GM12865 (cell line): ENCODE measurements around the gene LAMA4.

ENCODE experiments used
- DNase-seq: peaks from one replicate; pipeline ENCODE4 v3.0.0; 2010; ENCODE audit warnings: low read depth
- H3K4me3 ChIP-seq: 2 replicates; pipeline ENCODE4 v1.5.1; 2011; ENCODE audit warnings: mild to moderate bottlenecking, low read depth, low read length, control low read depth
- TF ChIP-seq, protein P1 (sequence below): IDR thresholded peaks from 2 replicates; pipeline ENCODE4 v1.5.1; 2011; ENCODE audit warnings: low read length, control low read depth, low read depth, inconsistent platforms; ENCODE audit not compliant: insufficient read depth; ENCODE audit errors: missing control alignments

The LAMA4 gene

DNA sequence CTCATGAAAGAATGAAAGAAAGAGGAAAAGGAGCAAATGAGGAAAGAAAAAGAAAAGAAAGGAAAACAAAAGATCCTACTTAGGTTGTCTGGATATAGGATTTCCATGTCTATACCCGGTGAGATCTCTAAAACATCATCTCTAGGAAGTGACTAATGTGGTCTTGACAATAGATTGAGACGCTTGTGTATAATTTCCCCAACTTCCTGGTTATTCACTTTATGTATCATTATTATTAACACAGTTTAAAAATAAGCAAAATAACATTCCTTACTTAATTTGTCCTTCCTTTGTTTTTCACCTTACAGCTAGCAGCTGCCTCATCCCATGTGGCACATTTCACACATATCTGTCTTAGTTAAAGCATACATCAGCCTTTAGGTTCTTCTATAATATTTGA, 27.0 kb downstream of the LAMA4 start:
- no peak overlapping the region for H3K4me3 ChIP-seq
- DNase-seq, result no peak
- TF ChIP-seq, protein P1, sequence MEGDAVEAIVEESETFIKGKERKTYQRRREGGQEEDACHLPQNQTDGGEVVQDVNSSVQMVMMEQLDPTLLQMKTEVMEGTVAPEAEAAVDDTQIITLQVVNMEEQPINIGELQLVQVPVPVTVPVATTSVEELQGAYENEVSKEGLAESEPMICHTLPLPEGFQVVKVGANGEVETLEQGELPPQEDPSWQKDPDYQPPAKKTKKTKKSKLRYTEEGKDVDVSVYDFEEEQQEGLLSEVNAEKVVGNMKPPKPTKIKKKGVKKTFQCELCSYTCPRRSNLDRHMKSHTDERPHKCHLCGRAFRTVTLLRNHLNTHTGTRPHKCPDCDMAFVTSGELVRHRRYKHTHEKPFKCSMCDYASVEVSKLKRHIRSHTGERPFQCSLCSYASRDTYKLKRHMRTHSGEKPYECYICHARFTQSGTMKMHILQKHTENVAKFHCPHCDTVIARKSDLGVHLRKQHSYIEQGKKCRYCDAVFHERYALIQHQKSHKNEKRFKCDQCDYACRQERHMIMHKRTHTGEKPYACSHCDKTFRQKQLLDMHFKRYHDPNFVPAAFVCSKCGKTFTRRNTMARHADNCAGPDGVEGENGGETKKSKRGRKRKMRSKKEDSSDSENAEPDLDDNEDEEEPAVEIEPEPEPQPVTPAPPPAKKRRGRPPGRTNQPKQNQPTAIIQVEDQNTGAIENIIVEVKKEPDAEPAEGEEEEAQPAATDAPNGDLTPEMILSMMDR, result no peak

DNA sequence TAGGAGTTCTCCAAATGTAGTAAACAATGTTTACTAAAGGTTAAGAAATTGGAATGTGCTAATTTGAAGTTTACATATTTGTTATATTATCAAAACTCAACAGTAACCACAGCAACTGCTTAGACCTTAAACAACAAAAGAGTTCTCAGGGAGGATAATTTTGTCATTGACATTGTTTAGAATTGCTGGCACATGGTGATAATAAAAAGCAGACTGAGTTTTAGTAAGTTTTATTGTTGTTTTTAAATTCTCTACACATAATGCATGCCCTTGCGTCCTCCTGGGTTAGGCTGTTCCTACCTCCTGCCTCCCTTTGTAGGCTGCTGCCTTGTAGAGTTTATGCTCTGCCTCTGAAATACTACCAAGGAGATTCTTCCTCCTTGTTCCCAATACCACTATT, 28.7 kb downstream of the LAMA4 start:
- no peak for DNase-seq
- TF ChIP-seq, protein P1, result no peak
- no peak overlapping the region for H3K4me3 ChIP-seq

DNA sequence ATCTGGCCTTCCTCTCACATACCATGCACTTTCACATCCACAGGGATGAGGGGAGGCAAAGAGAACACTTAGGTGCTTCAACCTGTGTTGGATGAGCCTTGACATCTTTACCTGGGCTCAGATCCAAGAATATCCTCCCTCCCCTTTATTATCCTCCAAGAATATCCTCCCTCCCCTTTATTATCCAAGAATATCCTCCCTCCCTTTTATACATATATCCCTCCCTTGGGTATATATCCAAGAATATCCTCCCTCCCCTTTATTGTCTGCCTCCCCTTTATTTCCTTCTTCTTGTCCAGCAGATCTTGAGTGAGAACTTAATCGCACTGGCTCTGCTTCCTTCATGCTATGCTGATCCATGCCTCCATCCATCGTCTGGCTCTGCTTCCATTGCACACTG, 30.3 kb downstream of the LAMA4 start:
- no peak for DNase-seq
- no peak overlapping the region for H3K4me3 ChIP-seq
- TF ChIP-seq, protein P1, result no peak

DNA sequence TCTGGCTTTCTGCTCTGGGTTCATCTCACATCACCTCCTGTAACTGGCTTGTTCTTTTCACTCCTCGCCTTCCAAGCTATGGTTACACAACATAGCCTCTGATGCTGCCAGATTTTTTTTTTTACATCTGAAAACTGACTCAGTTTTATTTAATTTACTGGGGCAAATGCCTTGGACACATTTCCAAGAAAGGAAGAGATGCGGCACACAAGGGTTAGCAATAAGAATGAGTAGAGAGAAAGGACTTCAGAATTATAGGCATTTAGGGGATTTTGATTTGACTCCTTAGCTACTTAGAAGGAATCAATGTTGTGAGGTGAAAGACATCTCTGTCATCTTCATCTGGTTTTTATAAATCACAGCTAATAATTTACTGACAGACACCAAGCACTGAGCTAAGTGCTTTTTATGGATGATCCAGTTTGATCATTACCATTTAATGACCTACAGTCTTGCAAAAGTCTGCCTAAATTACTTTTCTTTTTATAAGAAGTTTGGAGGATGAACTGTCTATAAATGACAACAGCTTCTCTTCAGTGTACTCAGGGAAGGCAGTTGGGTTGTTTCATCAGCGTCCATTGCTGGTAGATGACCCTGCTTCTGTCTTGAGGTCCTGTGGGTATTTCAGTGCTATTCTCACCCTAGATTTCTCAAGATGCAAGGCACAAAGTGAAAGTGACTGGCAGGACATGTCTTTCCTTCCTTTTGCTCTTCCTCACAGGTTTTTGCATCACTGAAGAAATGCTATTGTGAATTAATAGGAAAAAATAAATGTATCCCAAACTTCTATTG, 31.1 kb downstream of the LAMA4 start:
- TF ChIP-seq, protein P1, result no peak
- no peak for DNase-seq
- no peak overlapping the region for H3K4me3 ChIP-seq

DNA sequence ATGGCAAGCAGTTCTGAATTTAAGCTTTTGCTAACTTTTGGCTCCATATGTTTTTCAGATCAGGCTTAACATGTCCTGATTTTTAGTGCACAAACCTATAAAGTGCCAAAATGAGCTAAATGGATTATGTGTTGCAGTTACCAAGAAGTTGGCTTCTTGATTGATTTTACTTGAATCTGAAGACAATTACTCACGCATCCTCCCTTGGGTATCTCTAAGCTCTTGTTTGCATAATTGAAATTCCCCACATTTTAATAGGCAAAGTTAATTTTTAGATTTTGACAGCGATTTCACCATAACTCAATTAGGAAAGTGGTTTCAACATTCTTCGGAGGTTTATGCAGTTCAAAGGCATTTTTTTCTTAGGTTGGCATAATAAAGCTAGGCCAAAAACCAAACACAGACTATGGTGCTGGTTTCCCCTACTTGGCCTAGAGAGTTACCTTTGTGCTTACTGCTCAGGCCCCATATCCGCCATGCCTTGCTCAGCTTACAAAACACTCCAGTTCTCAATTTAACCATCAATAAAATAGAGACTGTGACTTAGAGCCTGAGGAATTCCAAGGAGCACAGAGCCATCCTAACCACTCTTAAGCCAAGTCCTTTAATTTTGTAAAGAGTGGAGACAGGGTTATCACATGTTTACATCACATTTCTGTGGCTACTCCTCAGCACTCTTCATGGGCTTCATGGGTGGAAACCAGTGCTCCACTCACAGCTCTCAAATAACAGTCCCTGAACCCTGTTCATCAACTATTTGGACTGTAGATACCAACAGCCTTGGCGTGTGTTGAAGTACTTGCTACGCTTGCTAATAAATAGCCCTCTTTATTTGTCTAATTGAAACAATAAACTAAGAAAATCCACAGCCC, 32.1 kb downstream of the LAMA4 start:
- H3K4me3 ChIP-seq, result no peak overlapping the region
- DNase-seq, result no peak
- TF ChIP-seq, protein P1, result no peak

DNA sequence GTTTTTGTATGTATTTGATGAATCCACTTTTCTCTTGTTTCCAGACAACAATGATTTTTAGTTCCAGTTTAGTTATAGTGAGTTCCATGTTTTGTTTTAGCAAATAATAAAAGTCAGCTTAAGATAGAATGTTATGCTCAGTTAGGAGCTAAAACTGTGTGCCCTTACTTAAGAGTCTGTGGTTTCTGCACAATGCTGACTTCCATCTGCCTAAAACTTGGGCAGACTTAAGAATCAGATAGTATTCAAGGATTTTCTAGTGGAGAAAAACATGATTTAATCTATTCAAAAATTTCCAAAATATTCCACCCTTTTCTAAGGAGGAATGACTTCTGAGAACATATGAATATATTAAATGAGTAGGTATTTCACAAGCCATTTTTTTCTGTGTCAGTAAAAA, 32.8 kb downstream of the LAMA4 start:
- TF ChIP-seq, protein P1, result no peak
- DNase-seq, result no peak
- H3K4me3 ChIP-seq, result no peak overlapping the region

DNA sequence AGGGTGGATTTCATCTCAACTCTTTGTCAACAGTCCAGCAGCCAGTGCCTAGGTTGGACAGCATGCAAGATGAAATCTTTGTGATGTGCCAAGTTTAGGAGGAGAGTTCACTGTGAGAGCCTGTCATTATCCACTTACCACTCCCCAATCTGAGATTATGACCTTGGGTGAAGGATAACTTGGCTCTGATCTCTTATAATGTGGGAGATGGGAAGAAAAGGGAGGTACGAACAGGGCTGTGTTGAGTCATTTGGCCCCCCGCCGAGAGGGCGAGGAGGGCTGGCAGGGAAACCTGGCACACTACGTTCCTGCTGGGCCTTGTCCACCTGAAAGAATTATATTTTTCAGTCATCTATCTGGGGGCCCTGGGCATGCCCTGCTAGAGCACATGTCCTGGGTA, 35.8 kb downstream of the LAMA4 start:
- TF ChIP-seq, protein P1, result no peak
- DNase-seq, result no peak
- H3K4me3 ChIP-seq, result no peak overlapping the region
